Activated naive CD4-positive, alpha-beta T cell treated with anti-CD3 and anti-CD28 coated beads, Interleukin-2, amount 50 U/mL, for 24 hours (primary cell): ENCODE measurements around the gene C10orf71.

Experiments used
- H3K27ac Mint-ChIP-seq: one replicate; pipeline ENCODE4 v1.8.0; 2021; ENCODE audit warnings: mild to moderate bottlenecking, mixed read lengths
- H3K27me3 Mint-ChIP-seq: one replicate; pipeline ENCODE4 v1.8.0; 2021; ENCODE audit warnings: mixed read lengths
- H3K36me3 Mint-ChIP-seq: one replicate; pipeline ENCODE4 v1.8.0; 2021; ENCODE audit warnings: mixed read lengths
- H3K4me1 Mint-ChIP-seq: one replicate; pipeline ENCODE4 v1.8.0; 2021; ENCODE audit warnings: mixed read lengths
- H3K4me3 Mint-ChIP-seq: one replicate; pipeline ENCODE4 v1.8.0; 2021; ENCODE audit warnings: mild to moderate bottlenecking, mixed read lengths
- H3K9me3 Mint-ChIP-seq: one replicate; pipeline ENCODE4 v1.8.0; 2021; ENCODE audit warnings: mixed read lengths

The C10orf71 gene

GRCh38 chr10:49363309-49364031, 64.5 kb downstream of the C10orf71 start:
- Mint-ChIP-seq H3K9me3 (no peaks in the 10 kb centered on the region), H3K27ac (no peak overlapping the region), H3K4me1 (no peaks in the 10 kb centered on the region), H3K27me3 (peaks cover 3% of the 10 kb centered on the region), H3K4me3 (no peak overlapping the region), H3K36me3 (no peaks in the 10 kb centered on the region)

- no peak overlapping the region for H3K4me3 Mint-ChIP-seq
- no peaks in the 10 kb centered on the region for H3K36me3 Mint-ChIP-seq
- H3K27ac Mint-ChIP-seq, result no peak overlapping the region
Observed at GRCh38 chr10:49364051-49364450, 65.1 kb downstream of the C10orf71 start.

GRCh38 chr10:49364747-49365146, 65.8 kb downstream of the C10orf71 start:
- Mint-ChIP-seq H3K27ac (no peak overlapping the region), H3K36me3 (no peaks in the 10 kb centered on the region), H3K4me3 (no peak overlapping the region), H3K4me1 (no peaks in the 10 kb centered on the region), H3K27me3 (no peaks in the 10 kb centered on the region), H3K9me3 (no peaks in the 10 kb centered on the region)

More at GRCh38 chr10:49364051-49364450, 65.1 kb downstream of the C10orf71 start:
- no peaks in the 10 kb centered on the region for H3K9me3 Mint-ChIP-seq
- peaks cover 2% of the 10 kb centered on the region for H3K27me3 Mint-ChIP-seq
- H3K4me1 Mint-ChIP-seq, result no peaks in the 10 kb centered on the region

- H3K36me3 Mint-ChIP-seq, result no peaks in the 10 kb centered on the region
- H3K4me3 Mint-ChIP-seq, result no peak overlapping the region
- no peaks in the 10 kb centered on the region for H3K27me3 Mint-ChIP-seq
- no peak overlapping the region for H3K27ac Mint-ChIP-seq
- H3K4me1 Mint-ChIP-seq, result no peaks in the 10 kb centered on the region
- no peaks in the 10 kb centered on the region for H3K9me3 Mint-ChIP-seq
Observed at GRCh38 chr10:49365275-49365674, 66.3 kb downstream of the C10orf71 start.

- H3K27ac Mint-ChIP-seq, result no peak overlapping the region
Observed at GRCh38 chr10:49365675-49366415, 66.9 kb downstream of the C10orf71 start.

GRCh38 chr10:49366460-49366859, 67.5 kb downstream of the C10orf71 start:
- Mint-ChIP-seq H3K9me3 (no peaks in the 10 kb centered on the region), H3K27ac (no peak overlapping the region), H3K4me3 (no peak overlapping the region), H3K27me3 (no peaks in the 10 kb centered on the region), H3K36me3 (no peaks in the 10 kb centered on the region), H3K4me1 (no peaks in the 10 kb centered on the region)

More at GRCh38 chr10:49365675-49366415, 66.9 kb downstream of the C10orf71 start:
- H3K27me3 Mint-ChIP-seq, result no peaks in the 10 kb centered on the region
- H3K4me3 Mint-ChIP-seq, result no peak overlapping the region
- no peaks in the 10 kb centered on the region for H3K36me3 Mint-ChIP-seq
- H3K9me3 Mint-ChIP-seq, result no peaks in the 10 kb centered on the region
- no peaks in the 10 kb centered on the region for H3K4me1 Mint-ChIP-seq

- Mint-ChIP-seq H3K9me3 (no peaks in the 10 kb centered on the region), H3K27ac (no peak overlapping the region), H3K4me3 (no peak overlapping the region), H3K27me3 (peaks cover under 1% of the 10 kb centered on the region), H3K36me3 (no peaks in the 10 kb centered on the region), H3K4me1 (no peaks in the 10 kb centered on the region)
Observed at GRCh38 chr10:49367600-49367999, 68.6 kb downstream of the C10orf71 start.

- Mint-ChIP-seq H3K9me3 (no peaks in the 10 kb centered on the region), H3K4me3 (no peak overlapping the region), H3K36me3 (no peaks in the 10 kb centered on the region), H3K4me1 (no peaks in the 10 kb centered on the region), H3K27ac (no peak overlapping the region), H3K27me3 (peaks cover 1% of the 10 kb centered on the region)
Observed at GRCh38 chr10:49368256-49368655, 69.3 kb downstream of the C10orf71 start.

GRCh38 chr10:49369216-49370162, 70.5 kb downstream of the C10orf71 start:
- Mint-ChIP-seq H3K27ac (no peak overlapping the region), H3K36me3 (no peaks in the 10 kb centered on the region), H3K4me1 (no peaks in the 10 kb centered on the region), H3K9me3 (no peaks in the 10 kb centered on the region), H3K27me3 (peaks cover 3% of the 10 kb centered on the region), H3K4me3 (no peak overlapping the region)

- H3K27ac Mint-ChIP-seq, result no peak overlapping the region
- H3K9me3 Mint-ChIP-seq, result no peaks in the 10 kb centered on the region
- no peak overlapping the region for H3K4me3 Mint-ChIP-seq
- no peaks in the 10 kb centered on the region for H3K4me1 Mint-ChIP-seq
- H3K36me3 Mint-ChIP-seq, result no peaks in the 10 kb centered on the region
- H3K27me3 Mint-ChIP-seq, result peaks cover 3% of the 10 kb centered on the region
Observed at GRCh38 chr10:49370326-49371100, 71.5 kb downstream of the C10orf71 start.

GRCh38 chr10:49371967-49372366, 73.0 kb downstream of the C10orf71 start:
- Mint-ChIP-seq H3K9me3 (no peaks in the 10 kb centered on the region), H3K27ac (no peak overlapping the region), H3K4me3 (no peak overlapping the region)

GRCh38 chr10:49373361-49373760, 74.4 kb downstream of the C10orf71 start:
- H3K4me3 Mint-ChIP-seq, result no peak overlapping the region
- H3K9me3 Mint-ChIP-seq, result no peaks in the 10 kb centered on the region
- H3K4me1 Mint-ChIP-seq, result no peaks in the 10 kb centered on the region
- H3K36me3 Mint-ChIP-seq, result no peaks in the 10 kb centered on the region
- H3K27me3 Mint-ChIP-seq, result peaks cover 3% of the 10 kb centered on the region
- no peak overlapping the region for H3K27ac Mint-ChIP-seq

More at GRCh38 chr10:49371967-49372366, 73.0 kb downstream of the C10orf71 start:
- Mint-ChIP-seq H3K27me3 (peaks cover 3% of the 10 kb centered on the region), H3K4me1 (no peaks in the 10 kb centered on the region), H3K36me3 (no peaks in the 10 kb centered on the region)

- H3K4me1 Mint-ChIP-seq, result no peaks in the 10 kb centered on the region
- no peaks in the 10 kb centered on the region for H3K36me3 Mint-ChIP-seq
- no peak overlapping the region for H3K4me3 Mint-ChIP-seq
- peaks cover 3% of the 10 kb centered on the region for H3K27me3 Mint-ChIP-seq
- H3K9me3 Mint-ChIP-seq, result no peaks in the 10 kb centered on the region
- H3K27ac Mint-ChIP-seq, result no peak overlapping the region
Observed at GRCh38 chr10:49374740-49375139, 75.8 kb downstream of the C10orf71 start.

- H3K27ac Mint-ChIP-seq, result no peak overlapping the region
- no peak overlapping the region for H3K4me3 Mint-ChIP-seq
- no peaks in the 10 kb centered on the region for H3K36me3 Mint-ChIP-seq
- no peaks in the 10 kb centered on the region for H3K9me3 Mint-ChIP-seq
- H3K27me3 Mint-ChIP-seq, result peaks cover 3% of the 10 kb centered on the region
- no peaks in the 10 kb centered on the region for H3K4me1 Mint-ChIP-seq
Observed at GRCh38 chr10:49375611-49376010, 76.6 kb downstream of the C10orf71 start.
